Stomach (tissue), 9 donors: ENCODE measurements around the gene NTNG1. TPM values are rescaled to one million over a fixed set of nuclear protein-coding genes. Genes with fewer than 3 reads are reported as not detected.
A peak's percentile ranks its signal among the peaks of the same experiment; 100 is the strongest.

Experiments
- DNase-seq, 2 donors: peaks; one replicate each; pipeline versions ENCODE4 v3.0.0 to v3.0.0-alpha.2; 2013 to 2019
- H3K27ac ChIP-seq, 5 donors: fragments of 200-600 bp in 4 of 5; sonication (generic) in 4 of 5; one replicate each; pipeline ENCODE4 v1.5.1; 2013 to 2019; ENCODE audit warnings: mild to moderate bottlenecking in 1 of 5, moderate library complexity in 1 of 5
- H3K27me3 ChIP-seq, 3 donors: fragments of 200-600 bp; sonication (generic); one replicate each; pipeline ENCODE4 v1.5.1; 2017 to 2019; ENCODE audit warnings: mixed run types in 1 of 3
- H3K36me3 ChIP-seq, 4 donors: fragments of 200-600 bp; sonication (generic); 1 replicate in 3 of 4; 2 replicates in 1 of 4; pipeline ENCODE4 v1.5.1; 2016 to 2019
- H3K4me1 ChIP-seq, 4 donors: fragments of 200-600 bp; sonication (generic); one replicate each; pipeline ENCODE4 v1.5.1; 2016 to 2019
- H3K4me3 ChIP-seq, 4 donors: fragments of 200-600 bp; sonication (generic) in 3 of 4; one replicate each; pipeline ENCODE4 v1.5.1; 2016 to 2019; ENCODE audit warnings: mild to moderate bottlenecking in 1 of 4
- H3K9me3 ChIP-seq, 4 donors: fragments of 200-600 bp; sonication (generic); one replicate each; pipeline ENCODE4 v1.5.1; 2016 to 2019
- EP300 ChIP-seq: sonication (generic); formaldehyde crosslinking; IDR thresholded peaks from one replicate; pipeline ENCODE4 v1.6.1; 2017; ENCODE audit warnings: antibody characterized with exemption
- POLR2A ChIP-seq, 4 donors: fragments of 450-650 bp; IDR thresholded peaks; one replicate each; pipeline ENCODE4 v1.6.1; 2016; ENCODE audit warnings: antibody characterized with exemption in 4 of 4, control low read depth in 2 of 4, mild to moderate bottlenecking in 1 of 4, moderate library complexity in 1 of 4
- POLR2AphosphoS5 ChIP-seq, 3 donors: sonication (generic); formaldehyde crosslinking; IDR thresholded peaks; one replicate each; pipeline ENCODE4 v1.6.1; 2016; ENCODE audit warnings: antibody characterized with exemption in 3 of 3
- WGBS, 5 donors: extraction: QIAGEN DNeasy Blood & Tissue Kit in 3 of 5; methylation state at CpG; one replicate each; pipeline versions ENCODE4 v1.1.5 to v1.1.7; 2013 to 2018; 5-methylcytosine and 5-hydroxymethylcytosine counted together
- intact Hi-C: fragments of 100-400 bp; cut with DNase I; formaldehyde crosslinking; loops from one replicate; pipeline ENCODE4 v1.15.1; 2023; ENCODE audit warnings: low total_unique reads
- polyA plus RNA-seq, 3 donors: library from polyadenylated mRNA; stranded (reverse); fragments of 200-250 nt; gene quantifications; one replicate each; pipeline ENCODE4 v1.2.3, GENCODE V29; 2013
- total RNA-seq, 5 donors: library from RNA; depleted of rRNA; stranded (reverse); fragments of >200 nt; gene quantifications; one replicate each; pipeline versions ENCODE4 v1.1.0 to v1.2.3, GENCODE V29; 2014 to 2016
- TF ChIP-seq, protein P1 (sequence below), 7 experiments: fragments of 450-650 bp in 4 of 7; fragments of 200-600 bp in 3 of 7; sonication (generic) in 3 of 7; IDR thresholded peaks; one replicate each; pipeline ENCODE4 v1.5.1; 2016 to 2019; ENCODE audit warnings: antibody characterized with exemption in 7 of 7, control low read depth in 2 of 7, mild to moderate bottlenecking in 1 of 7
- donor health status: healthy with polysubstance abuse.
- donor health status: Bipolar disorder and iron deficiency.
- donor health status: healthy.

Gene NTNG1
- total and polyA plus RNA-seq, 8 donors: 0.23 to 2.0 (median 0.58) TPM; not detected in 3

DNA sequence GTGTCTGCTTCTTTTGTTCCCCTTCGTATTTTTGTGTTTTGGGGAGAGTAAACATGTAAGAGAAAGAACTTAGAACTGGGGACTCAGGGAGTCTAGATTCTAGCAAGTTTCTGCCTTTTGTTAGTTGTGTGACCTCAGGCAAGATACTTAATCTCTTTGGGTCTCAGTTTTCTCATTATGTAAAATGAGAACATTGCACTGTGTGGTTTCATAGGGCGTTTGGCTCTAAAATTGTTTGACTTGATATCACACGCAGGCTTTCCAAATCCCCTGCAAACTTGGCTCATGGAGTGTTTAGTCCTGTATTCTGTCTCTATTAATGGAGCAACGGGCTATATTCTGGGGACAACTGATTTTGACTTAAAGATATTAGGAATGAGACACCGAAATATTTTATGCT lies 57.7 kb downstream of the NTNG1 start:
- H3K36me3 ChIP-seq: no peaks in the 10 kb centered on the region
- no peaks in the 10 kb centered on the region for H3K27me3 ChIP-seq
- intact Hi-C loops: no loop called here
- no peaks in the 10 kb centered on the region for H3K4me1 ChIP-seq
- H3K9me3 ChIP-seq: peaks cover 0 to 9% (median 3%) of the 10 kb centered on the region in 4 donors
- no peak overlapping the region for H3K4me3 ChIP-seq
- no peak overlapping the region for H3K27ac ChIP-seq
- TF ChIP-seq POLR2AphosphoS5 (IDR thresholded peaks at IDR 0.05) (no peak), POLR2A (IDR thresholded peaks at IDR 0.05) (no peak), EP300 (no peak)
- TF ChIP-seq, protein P1, sequence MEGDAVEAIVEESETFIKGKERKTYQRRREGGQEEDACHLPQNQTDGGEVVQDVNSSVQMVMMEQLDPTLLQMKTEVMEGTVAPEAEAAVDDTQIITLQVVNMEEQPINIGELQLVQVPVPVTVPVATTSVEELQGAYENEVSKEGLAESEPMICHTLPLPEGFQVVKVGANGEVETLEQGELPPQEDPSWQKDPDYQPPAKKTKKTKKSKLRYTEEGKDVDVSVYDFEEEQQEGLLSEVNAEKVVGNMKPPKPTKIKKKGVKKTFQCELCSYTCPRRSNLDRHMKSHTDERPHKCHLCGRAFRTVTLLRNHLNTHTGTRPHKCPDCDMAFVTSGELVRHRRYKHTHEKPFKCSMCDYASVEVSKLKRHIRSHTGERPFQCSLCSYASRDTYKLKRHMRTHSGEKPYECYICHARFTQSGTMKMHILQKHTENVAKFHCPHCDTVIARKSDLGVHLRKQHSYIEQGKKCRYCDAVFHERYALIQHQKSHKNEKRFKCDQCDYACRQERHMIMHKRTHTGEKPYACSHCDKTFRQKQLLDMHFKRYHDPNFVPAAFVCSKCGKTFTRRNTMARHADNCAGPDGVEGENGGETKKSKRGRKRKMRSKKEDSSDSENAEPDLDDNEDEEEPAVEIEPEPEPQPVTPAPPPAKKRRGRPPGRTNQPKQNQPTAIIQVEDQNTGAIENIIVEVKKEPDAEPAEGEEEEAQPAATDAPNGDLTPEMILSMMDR (IDR thresholded peaks at IDR 0.05): no peak
- DNase-seq: peak in 1 of 2 donors; percentile 18
- 38 to 49% (median 47%) methylated on average over 5 of the region's 5 CpGs for WGBS, 5 donors

DNA sequence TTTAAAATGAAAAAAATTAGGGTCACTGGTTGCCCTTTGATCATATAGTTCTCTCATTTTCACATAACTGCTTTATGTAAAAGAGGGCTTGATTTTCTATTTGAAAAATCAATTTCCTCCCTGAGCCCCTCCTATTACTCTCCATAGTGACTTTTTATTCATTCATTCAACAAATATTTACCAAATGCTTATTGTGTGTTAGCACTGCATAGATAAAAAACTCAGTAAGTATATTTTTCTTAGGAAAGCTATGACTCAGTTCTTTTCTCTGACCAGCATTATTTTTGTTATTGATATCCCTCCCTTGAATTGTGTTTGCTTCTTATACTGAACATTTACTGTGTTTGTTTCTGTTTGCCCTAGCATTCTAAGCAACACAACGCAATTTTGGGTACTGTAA lies 59.8 kb downstream of the NTNG1 start:
- TF ChIP-seq POLR2A (IDR thresholded peaks at IDR 0.05) (no peak), POLR2AphosphoS5 (IDR thresholded peaks at IDR 0.05) (no peak), EP300 (no peak)
- TF ChIP-seq, protein P1 (IDR thresholded peaks at IDR 0.05): no peak
- 80 to 95% (median 85%) methylated on average over 1 of the region's 1 CpG for WGBS, 5 donors
- H3K4me1 ChIP-seq: no peaks in the 10 kb centered on the region
- H3K27ac ChIP-seq: no peak overlapping the region
- peaks cover 0 to 9% (median 3%) of the 10 kb centered on the region in 4 donors for H3K9me3 ChIP-seq
- no peak for DNase-seq
- H3K36me3 ChIP-seq: no peaks in the 10 kb centered on the region
- no peaks in the 10 kb centered on the region for H3K27me3 ChIP-seq
- intact Hi-C loops: no loop called here
- H3K4me3 ChIP-seq: no peak overlapping the region

DNA sequence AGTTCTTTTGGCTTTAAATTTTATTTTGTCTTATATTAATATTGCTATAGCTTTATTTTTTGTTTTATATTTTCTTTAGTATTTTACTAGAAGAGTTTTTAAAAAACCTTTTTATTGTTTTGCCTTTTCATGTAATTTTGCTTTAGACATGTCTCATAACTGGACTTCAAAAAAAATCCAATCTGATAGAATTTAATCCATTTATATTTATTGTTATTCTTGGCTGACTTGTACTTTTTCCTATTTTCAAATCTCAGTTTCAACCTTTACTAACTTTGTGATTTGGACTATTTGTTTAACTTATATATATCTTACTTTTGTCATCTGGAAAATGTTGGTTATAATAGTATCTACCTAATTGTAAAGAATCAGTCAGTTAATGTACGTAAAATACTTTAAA lies 61.2 kb downstream of the NTNG1 start:
- H3K9me3 ChIP-seq: peaks cover 0 to 9% (median 3%) of the 10 kb centered on the region in 4 donors
- H3K36me3 ChIP-seq: no peaks in the 10 kb centered on the region
- intact Hi-C loops: no loop called here
- H3K27ac ChIP-seq: no peak overlapping the region
- H3K4me3 ChIP-seq: no peak overlapping the region
- H3K27me3 ChIP-seq: no peaks in the 10 kb centered on the region
- H3K4me1 ChIP-seq: no peaks in the 10 kb centered on the region
- WGBS, 5 donors: 68 to 98% (median 90%) methylated on average over 1 of the region's 1 CpG
- TF ChIP-seq POLR2A (IDR thresholded peaks at IDR 0.05) (no peak), POLR2AphosphoS5 (IDR thresholded peaks at IDR 0.05) (no peak), EP300 (no peak)
- TF ChIP-seq, protein P1 (IDR thresholded peaks at IDR 0.05): no peak
- no peak for DNase-seq

DNA sequence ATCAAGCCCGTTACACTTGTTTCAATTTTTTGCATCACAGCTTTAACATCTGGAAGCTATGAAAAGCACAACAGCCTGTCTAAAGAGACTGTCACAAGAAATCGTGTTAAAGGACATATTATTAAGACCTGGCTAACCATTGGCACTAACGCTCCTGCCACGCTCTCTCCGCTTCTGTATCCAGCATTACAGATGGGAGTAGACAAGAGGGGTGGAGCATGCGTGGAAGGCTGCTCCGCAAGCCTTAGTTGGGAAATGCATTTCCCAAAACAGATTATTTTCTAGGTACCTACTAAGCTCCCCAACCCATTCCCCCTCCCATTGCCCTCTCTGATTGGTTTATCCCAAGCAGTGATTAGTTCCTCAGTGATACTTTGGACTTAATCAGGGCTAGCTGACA lies 72.4 kb downstream of the NTNG1 start:
- intact Hi-C loops: no loop called here
- no peaks in the 10 kb centered on the region for H3K36me3 ChIP-seq
- WGBS, 5 donors: 85 to 92% (median 87%) methylated on average over 7 of the region's 7 CpGs
- DNase-seq: no peak
- no peak overlapping the region for H3K4me3 ChIP-seq
- no peaks in the 10 kb centered on the region for H3K4me1 ChIP-seq
- no peak overlapping the region for H3K27ac ChIP-seq
- TF ChIP-seq POLR2AphosphoS5 (IDR thresholded peaks at IDR 0.05) (no peak), POLR2A (IDR thresholded peaks at IDR 0.05) (no peak), EP300 (no peak)
- TF ChIP-seq, protein P1 (IDR thresholded peaks at IDR 0.05): no peak
- H3K27me3 ChIP-seq: no peaks in the 10 kb centered on the region
- H3K9me3 ChIP-seq: peaks cover 0 to 17% (median 0%) of the 10 kb centered on the region in 4 donors
